HepG2 (cell line): ENCODE results near the gene PHTF2. TPM values are rescaled to one million over a fixed set of nuclear protein-coding genes. Genes with fewer than 3 reads are reported as not detected.

ENCODE experiments used
- ATAC-seq: fragments of 200-7000 bp; cut with Tn5 transposase; 3 replicates; pipeline ENCODE4 v1.9.1; 2020; ENCODE audit warnings: mild to moderate bottlenecking, moderate library complexity
- BruUV-seq: library from RNA; stranded (reverse); fragments of 400-500 nt; replicated peaks from 2 replicates; lab custom pipeline; 2021; lab: Mats Ljungman, UMichigan
- CTCF ChIA-PET: fragments of 300-600 bp; formaldehyde crosslinking; extraction: SDS; loops from one replicate; lab custom pipeline; 2021; ENCODE audit warnings: low total read pairs, inconsistent platforms, low intra/inter-chr PET ratio; lab: Yijun Ruan, JAX
- POLR2A ChIA-PET: fragments of 350-600 bp; sonication (Branson Sonifier 250); formaldehyde crosslinking; loops from one replicate; lab custom pipeline; 2020; ENCODE audit warnings: antibody characterized with exemption, inconsistent platforms; lab: Yijun Ruan, JAX
- DNase-seq: peaks from one replicate; pipeline ENCODE4 v3.0.0-alpha.2; 2015; ENCODE audit warnings: low spot score
- FAIRE-seq: peaks from 3 replicates; lab custom pipeline; 2011; peaks lifted over from hg19 to GRCh38; lab: Jason Lieb, UNC
- H2AFZ ChIP-seq: one replicate; pipeline ENCODE4 v1.6.1; 2011; ENCODE audit warnings: low read length, inconsistent platforms
- H3K27ac ChIP-seq: fragments of 300-600 bp; 3 replicates; pipeline ENCODE4 v1.8.0; 2011; ENCODE audit warnings: mixed run types, mild to moderate bottlenecking, mixed read lengths, low read length, inconsistent platforms; ENCODE audit not compliant: insufficient read depth; ENCODE audit errors: extremely low read length
- H3K27me3 ChIP-seq, 2 experiments: fragments of 200-600 bp in 1 of 2; 2 replicates in 1 of 2; 3 replicates in 1 of 2; pipeline versions ENCODE4 v1.6.0 to v1.8.0; 2011; ENCODE audit warnings: low read length in 2 of 2, mild to moderate bottlenecking in 2 of 2, moderate library complexity in 2 of 2, inconsistent platforms in 1 of 2; ENCODE audit not compliant: insufficient read depth in 2 of 2, control insufficient read depth in 1 of 2
- H3K36me3 ChIP-seq, 2 experiments: fragments of 200-600 bp in 1 of 2; replicated peaks in 1 of 2; 2 replicates in 1 of 2; 3 replicates in 1 of 2; pipeline versions ENCODE4 v1.5.1 to v1.8.0; 2011; ENCODE audit warnings: low read length in 2 of 2, inconsistent platforms in 1 of 2; ENCODE audit not compliant: insufficient read depth in 2 of 2, control insufficient read depth in 1 of 2
- H3K4me1 ChIP-seq: 2 replicates; pipeline ENCODE4 v1.5.1; 2012; ENCODE audit warnings: low read length, inconsistent platforms; ENCODE audit not compliant: insufficient read depth
- H3K4me2 ChIP-seq: 2 replicates; pipeline ENCODE4 v1.6.0; 2011; ENCODE audit warnings: low read depth, low read length, inconsistent platforms
- H3K4me3 ChIP-seq, 3 experiments: fragments of 200-600 bp in 1 of 3; sonication (generic), shearing (Covaris generic) in 1 of 3; replicated peaks in 1 of 3; 2 replicates each; pipeline ENCODE4 v1.5.1; 2011 to 2016; ENCODE audit warnings: low read length in 3 of 3, inconsistent platforms in 2 of 3, low read depth in 2 of 3, mild to moderate bottlenecking in 2 of 3, control low read depth in 1 of 3, mixed read lengths in 1 of 3; ENCODE audit not compliant: insufficient read depth in 1 of 3
- H3K79me2 ChIP-seq: one replicate; pipeline ENCODE4 v1.6.1; 2011; ENCODE audit warnings: low read length, inconsistent platforms; ENCODE audit not compliant: insufficient read depth
- H3K9ac ChIP-seq: 2 replicates; pipeline ENCODE4 v1.6.0; 2011; ENCODE audit warnings: mild to moderate bottlenecking, low read depth, low read length, inconsistent platforms; ENCODE audit not compliant: insufficient read depth
- H3K9me3 ChIP-seq: 2 replicates; pipeline ENCODE4 v1.5.1; 2012; ENCODE audit warnings: mild to moderate bottlenecking, low read length
- H4K20me1 ChIP-seq: 2 replicates; pipeline ENCODE4 v1.6.0; 2011; ENCODE audit warnings: inconsistent platforms, mild to moderate bottlenecking, low read length, moderate library complexity; ENCODE audit not compliant: insufficient read depth
- FOXO1 ChIP-seq: sonication (generic); formaldehyde crosslinking; IDR thresholded peaks from 2 replicates; pipeline ENCODE4 v1.4.0; 2020; ENCODE audit warnings: missing genetic modification reagents
- GABPA ChIP-seq, 2 experiments: IDR thresholded peaks; 2 replicates each; pipeline ENCODE4 v1.6.1; 2011 to 2016; ENCODE audit warnings: low read depth in 2 of 2, low read length in 1 of 2, missing biosample characterization in 1 of 2, missing genetic modification characterization in 1 of 2
- GLI4 ChIP-seq: sonication (generic); formaldehyde crosslinking; IDR thresholded peaks from 2 replicates; pipeline ENCODE4 v1.5.1; 2020; ENCODE audit warnings: missing genetic modification reagents, mild to moderate bottlenecking, moderate library complexity, borderline replicate concordance
- NCOR1 ChIP-seq: fragments of 200-600 bp; sonication (generic); IDR thresholded peaks from 2 replicates; pipeline ENCODE4 v1.7.0; 2017; ENCODE audit warnings: antibody characterized with exemption, low read length, borderline replicate concordance
- SMAD9 ChIP-seq: sonication (generic); formaldehyde crosslinking; IDR thresholded peaks from 2 replicates; pipeline ENCODE4 v1.5.1; 2020; ENCODE audit warnings: mild to moderate bottlenecking, missing genetic modification reagents
- SP1 ChIP-seq, 2 experiments: fragments of 450-650 bp in 1 of 2; sonication (generic) in 1 of 2; formaldehyde crosslinking in 1 of 2; IDR thresholded peaks; 2 replicates each; pipeline versions ENCODE4 v1.4.0 to v1.6.1; 2016 to 2020; ENCODE audit warnings: missing genetic modification reagents in 1 of 2
- SUZ12 ChIP-seq: fragments of 150-350 bp; IDR thresholded peaks from 2 replicates; pipeline ENCODE4 v1.6.1; 2014; ENCODE audit warnings: low read depth, low read length
- XRCC5 ChIP-seq: fragments of 200-400 bp; formaldehyde crosslinking; optimal IDR thresholded peaks from 2 replicates; pipeline ENCODE3; 2017; ENCODE audit warnings: mild to moderate bottlenecking, low read length
- ZNF776 ChIP-seq: sonication (generic); formaldehyde crosslinking; IDR thresholded peaks from 2 replicates; pipeline ENCODE4 v1.4.0; 2020; ENCODE audit warnings: mild to moderate bottlenecking, missing genetic modification reagents
- ZNF790 ChIP-seq: sonication (generic); formaldehyde crosslinking; IDR thresholded peaks from 2 replicates; pipeline ENCODE4 v1.8.0; 2022; ENCODE audit warnings: missing genetic modification reagents, mild to moderate bottlenecking, borderline replicate concordance
- ZNF879 ChIP-seq: sonication (generic); formaldehyde crosslinking; IDR thresholded peaks from 2 replicates; pipeline ENCODE4 v1.8.1; 2023; ENCODE audit warnings: missing genetic modification reagents
- WGBS: methylation state at CpG from one replicate; pipeline ENCODE4 v1.1.6; 2017; ENCODE audit warnings: low lambda C conversion rate; 5-methylcytosine and 5-hydroxymethylcytosine counted together
- in situ Hi-C: cut with HindIII; loops from 2 replicates; pipeline ENCODE4 v1.10.0; 2017; ENCODE audit warnings: low pct_unique_long_range_greater_than_20kb; ENCODE audit not compliant: extremely low pct_ligation_motif_present
- intact Hi-C: fragments of 100-400 bp; cut with micrococcal nuclease; formaldehyde crosslinking; loops from one replicate; pipeline ENCODE4 v1.10.0; 2022; ENCODE audit not compliant: unreplicated experiment
- polyA plus RNA-seq, 8 experiments: library from polyadenylated mRNA; depleted of rRNA in 3 of 8; stranded (reverse) in 7 of 8; unstranded in 1 of 8; fragments of >200 nt; fragmentation: Illumina TruSeq in 4 of 8; extraction: Trizol in 4 of 8; gene quantifications; 2 replicates each; pipeline versions ENCODE4 v1.2.1 to v1.2.3, GENCODE V29; 2011 to 2016; ENCODE audit warnings: low read depth in 4 of 8, missing spikeins in 1 of 8, mixed read lengths in 1 of 8; ENCODE audit not compliant: insufficient read depth in 1 of 8
- total RNA-seq, 5 experiments: library from RNA; depleted of rRNA; stranded (reverse); fragments of >200 nt; fragmentation: Illumina TruSeq; extraction: Trizol; gene quantifications; 2 replicates each; pipeline ENCODE4 v1.2.3, GENCODE V29; 2016; ENCODE audit warnings: low read depth in 1 of 5
- TF ChIP-seq, protein P1 (sequence below): IDR thresholded peaks from 2 replicates; pipeline ENCODE4 v1.6.1; 2016; ENCODE audit warnings: low read depth, control low read depth
- TF ChIP-seq, protein P2 (sequence below): sonication (generic); formaldehyde crosslinking; IDR thresholded peaks from 2 replicates; pipeline ENCODE4 v1.4.0; 2020; ENCODE audit warnings: mild to moderate bottlenecking, missing genetic modification reagents
- TF ChIP-seq, protein P3 (sequence below): sonication (generic); formaldehyde crosslinking; IDR thresholded peaks from 2 replicates; pipeline ENCODE4 v1.5.1; 2020; ENCODE audit warnings: missing genetic modification reagents, mild to moderate bottlenecking, borderline replicate concordance
- TF ChIP-seq, protein P4 (sequence below): sonication (generic); formaldehyde crosslinking; IDR thresholded peaks from 2 replicates; pipeline ENCODE4 v1.4.0; 2020; ENCODE audit warnings: missing genetic modification reagents

Gene PHTF2
- total and polyA plus RNA-seq, 2 of the 13 experiments (the other 11 are each of a cell fraction or from before 2014, with no cell fraction given) = 7.4 to 10.2 TPM

DNA sequence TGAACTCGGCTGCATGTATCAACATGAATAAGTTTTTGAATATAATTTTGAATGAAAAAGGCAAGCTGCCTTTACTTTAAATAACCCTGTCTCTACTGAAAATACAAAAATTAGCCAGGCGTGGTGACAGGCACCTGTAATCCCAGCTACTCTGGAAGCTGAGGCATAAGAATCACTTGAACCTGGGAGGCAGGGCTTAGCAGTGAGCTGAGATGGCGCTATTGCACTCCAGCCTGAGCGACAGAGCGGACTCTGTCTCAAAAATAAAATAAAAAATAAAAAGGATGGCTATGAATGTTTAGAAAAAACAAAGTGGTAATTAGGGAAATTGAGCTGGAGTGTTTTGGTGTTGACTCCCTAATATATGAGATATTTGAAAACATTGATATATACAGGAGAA is 133.3 kb downstream of the PHTF2 start:
- BruUV-seq = no TSS peak
- in situ Hi-C loops = no loop called here
- POLR2A ChIA-PET = no interaction called here

More for the DNA sequence above, 133.3 kb downstream of the PHTF2 start:
- Histone ChIP-seq H3K9ac (no peak overlapping the region), H3K4me1 (no peaks in the 10 kb centered on the region), H4K20me1 (no peaks in the 10 kb centered on the region), H3K4me3 (no peak overlapping the region), H3K36me3 (no peaks in the 10 kb centered on the region), H3K9me3 (no peaks in the 10 kb centered on the region), H3K79me2 (no peaks in the 10 kb centered on the region), H2AFZ (no peak overlapping the region), H3K4me2 (no peak overlapping the region), H3K27me3 (no peaks in the 10 kb centered on the region), H3K27ac (no peak overlapping the region)
- ATAC-seq (no peak), FAIRE-seq (no peak), DNase-seq (no peak)
- intact Hi-C loops = no loop called here
- CTCF ChIA-PET = no interaction called here
- WGBS = 66% methylated on average over 5 of the region's 5 CpGs
- TF ChIP-seq SP1 (IDR thresholded peaks at IDR 0.05) (no peak), SP1 (CRISPR knock-in tag; IDR thresholded peaks at IDR 0.05) (no peak), ZNF790 (CRISPR knock-in tag) (no peak), GABPA (IDR thresholded peaks at IDR 0.05; ENCODE audit: low read depth, low read length) (no peak), GABPA (CRISPR knock-in tag; IDR thresholded peaks at IDR 0.05; ENCODE audit: low read depth) (no peak), GLI4 (CRISPR knock-in tag) (no peak), ZNF776 (CRISPR knock-in tag) (no peak), NCOR1 (no peak), ZNF879 (CRISPR knock-in tag) (no peak), SMAD9 (CRISPR knock-in tag) (no peak), SUZ12 (no peak), FOXO1 (CRISPR knock-in tag) (no peak), XRCC5 (no peak)
- TF ChIP-seq, protein P1, sequence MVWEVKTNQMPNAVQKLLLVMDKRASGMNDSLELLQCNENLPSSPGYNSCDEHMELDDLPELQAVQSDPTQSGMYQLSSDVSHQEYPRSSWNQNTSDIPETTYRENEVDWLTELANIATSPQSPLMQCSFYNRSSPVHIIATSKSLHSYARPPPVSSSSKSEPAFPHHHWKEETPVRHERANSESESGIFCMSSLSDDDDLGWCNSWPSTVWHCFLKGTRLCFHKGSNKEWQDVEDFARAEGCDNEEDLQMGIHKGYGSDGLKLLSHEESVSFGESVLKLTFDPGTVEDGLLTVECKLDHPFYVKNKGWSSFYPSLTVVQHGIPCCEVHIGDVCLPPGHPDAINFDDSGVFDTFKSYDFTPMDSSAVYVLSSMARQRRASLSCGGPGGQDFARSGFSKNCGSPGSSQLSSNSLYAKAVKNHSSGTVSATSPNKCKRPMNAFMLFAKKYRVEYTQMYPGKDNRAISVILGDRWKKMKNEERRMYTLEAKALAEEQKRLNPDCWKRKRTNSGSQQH = no peak
- TF ChIP-seq, protein P2, sequence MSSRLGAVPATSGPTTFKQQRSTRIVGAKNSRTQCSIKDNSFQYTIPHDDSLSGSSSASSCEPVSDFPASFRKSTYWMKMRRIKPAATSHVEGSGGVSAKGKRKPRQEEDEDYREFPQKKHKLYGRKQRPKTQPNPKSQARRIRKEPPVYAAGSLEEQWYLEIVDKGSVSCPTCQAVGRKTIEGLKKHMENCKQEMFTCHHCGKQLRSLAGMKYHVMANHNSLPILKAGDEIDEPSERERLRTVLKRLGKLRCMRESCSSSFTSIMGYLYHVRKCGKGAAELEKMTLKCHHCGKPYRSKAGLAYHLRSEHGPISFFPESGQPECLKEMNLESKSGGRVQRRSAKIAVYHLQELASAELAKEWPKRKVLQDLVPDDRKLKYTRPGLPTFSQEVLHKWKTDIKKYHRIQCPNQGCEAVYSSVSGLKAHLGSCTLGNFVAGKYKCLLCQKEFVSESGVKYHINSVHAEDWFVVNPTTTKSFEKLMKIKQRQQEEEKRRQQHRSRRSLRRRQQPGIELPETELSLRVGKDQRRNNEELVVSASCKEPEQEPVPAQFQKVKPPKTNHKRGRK (CRISPR knock-in tag) = no peak
- TF ChIP-seq, protein P3, sequence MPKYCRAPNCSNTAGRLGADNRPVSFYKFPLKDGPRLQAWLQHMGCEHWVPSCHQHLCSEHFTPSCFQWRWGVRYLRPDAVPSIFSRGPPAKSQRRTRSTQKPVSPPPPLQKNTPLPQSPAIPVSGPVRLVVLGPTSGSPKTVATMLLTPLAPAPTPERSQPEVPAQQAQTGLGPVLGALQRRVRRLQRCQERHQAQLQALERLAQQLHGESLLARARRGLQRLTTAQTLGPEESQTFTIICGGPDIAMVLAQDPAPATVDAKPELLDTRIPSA (CRISPR knock-in tag) = no peak
- TF ChIP-seq, protein P4, sequence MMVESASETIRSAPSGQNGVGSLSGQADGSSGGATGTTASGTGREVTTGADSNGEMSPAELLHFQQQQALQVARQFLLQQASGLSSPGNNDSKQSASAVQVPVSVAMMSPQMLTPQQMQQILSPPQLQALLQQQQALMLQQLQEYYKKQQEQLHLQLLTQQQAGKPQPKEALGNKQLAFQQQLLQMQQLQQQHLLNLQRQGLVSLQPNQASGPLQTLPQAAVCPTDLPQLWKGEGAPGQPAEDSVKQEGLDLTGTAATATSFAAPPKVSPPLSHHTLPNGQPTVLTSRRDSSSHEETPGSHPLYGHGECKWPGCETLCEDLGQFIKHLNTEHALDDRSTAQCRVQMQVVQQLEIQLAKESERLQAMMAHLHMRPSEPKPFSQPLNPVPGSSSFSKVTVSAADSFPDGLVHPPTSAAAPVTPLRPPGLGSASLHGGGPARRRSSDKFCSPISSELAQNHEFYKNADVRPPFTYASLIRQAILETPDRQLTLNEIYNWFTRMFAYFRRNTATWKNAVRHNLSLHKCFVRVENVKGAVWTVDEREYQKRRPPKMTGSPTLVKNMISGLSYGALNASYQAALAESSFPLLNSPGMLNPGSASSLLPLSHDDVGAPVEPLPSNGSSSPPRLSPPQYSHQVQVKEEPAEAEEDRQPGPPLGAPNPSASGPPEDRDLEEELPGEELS (CRISPR knock-in tag) = no peak
